Astrocyte (in vitro differentiated cells and primary cell): ENCODE data around the gene ANKDD1A. TPM values are rescaled to one million over a fixed set of nuclear protein-coding genes. Genes with fewer than 3 reads are reported as not detected.

Experiments
- DNase-seq: peaks from one replicate; pipeline ENCODE4 v3.0.0-alpha.2; 2010; ENCODE audit warnings: low read depth
- FAIRE-seq: peaks from 2 replicates; lab custom pipeline; 2011; peaks lifted over from hg19 to GRCh38; lab: Jason Lieb, UNC
- H2AFZ ChIP-seq: 2 replicates; pipeline ENCODE4 v1.6.0; 2012; ENCODE audit warnings: low read depth, low read length, inconsistent platforms
- H3K27ac ChIP-seq: 2 replicates; pipeline ENCODE4 v1.5.1; 2011; ENCODE audit warnings: low read depth, low read length, inconsistent platforms
- H3K27me3 ChIP-seq: 2 replicates; pipeline ENCODE4 v1.6.0; 2011; ENCODE audit warnings: low read length, inconsistent platforms; ENCODE audit not compliant: insufficient read depth
- H3K36me3 ChIP-seq: 2 replicates; pipeline ENCODE4 v1.5.1; 2011; ENCODE audit warnings: low read length, inconsistent platforms; ENCODE audit not compliant: insufficient read depth
- H3K4me1 ChIP-seq: 2 replicates; pipeline ENCODE4 v1.5.1; 2011; ENCODE audit warnings: low read length, inconsistent platforms; ENCODE audit not compliant: insufficient read depth
- H3K4me2 ChIP-seq: 2 replicates; pipeline ENCODE4 v1.6.0; 2012; ENCODE audit warnings: low read length, inconsistent platforms
- H3K4me3 ChIP-seq: 2 replicates; pipeline ENCODE4 v1.5.1; 2011; ENCODE audit warnings: low read depth, mild to moderate bottlenecking, low read length, inconsistent platforms; ENCODE audit not compliant: insufficient read depth
- H3K79me2 ChIP-seq: 2 replicates; pipeline ENCODE4 v1.6.0; 2012; ENCODE audit warnings: mild to moderate bottlenecking, low read length, inconsistent platforms; ENCODE audit not compliant: insufficient read depth
- H3K9ac ChIP-seq: 2 replicates; pipeline ENCODE4 v1.6.0; 2012; ENCODE audit warnings: mild to moderate bottlenecking, low read length, inconsistent platforms
- H3K9me3 ChIP-seq: 2 replicates; pipeline ENCODE4 v1.5.1; 2012; ENCODE audit warnings: low read depth, mild to moderate bottlenecking, low read length, inconsistent platforms; ENCODE audit not compliant: insufficient read depth
- H4K20me1 ChIP-seq: 2 replicates; pipeline ENCODE4 v1.6.0; 2012; ENCODE audit warnings: low read length, inconsistent platforms; ENCODE audit not compliant: insufficient read depth
- H3K27ac Mint-ChIP-seq: one replicate; pipeline ENCODE4 v1.8.0; 2021; ENCODE audit warnings: mild to moderate bottlenecking, mixed read lengths; ENCODE audit not compliant: unreplicated experiment
- H3K27me3 Mint-ChIP-seq: one replicate; pipeline ENCODE4 v1.8.0; 2021; ENCODE audit warnings: low read depth, mixed read lengths; ENCODE audit not compliant: unreplicated experiment
- H3K36me3 Mint-ChIP-seq: one replicate; pipeline ENCODE4 v1.8.0; 2021; ENCODE audit warnings: low read depth, mixed read lengths; ENCODE audit not compliant: unreplicated experiment
- H3K4me1 Mint-ChIP-seq: one replicate; pipeline ENCODE4 v1.8.0; 2021; ENCODE audit warnings: low read depth, mixed read lengths; ENCODE audit not compliant: unreplicated experiment
- H3K4me3 Mint-ChIP-seq: one replicate; pipeline ENCODE4 v1.8.0; 2021; ENCODE audit warnings: mild to moderate bottlenecking, moderate library complexity, mixed read lengths; ENCODE audit not compliant: unreplicated experiment
- H3K9me3 Mint-ChIP-seq: one replicate; pipeline ENCODE4 v1.8.0; 2021; ENCODE audit warnings: mild to moderate bottlenecking, mixed read lengths; ENCODE audit not compliant: unreplicated experiment
- EZH2 ChIP-seq: IDR thresholded peaks from 2 replicates; pipeline ENCODE4 v1.6.1; 2012; ENCODE audit warnings: mild to moderate bottlenecking, low read length, inconsistent platforms; ENCODE audit not compliant: insufficient read depth
- total RNA-seq: library from RNA; stranded (reverse); gene quantifications from 2 replicates; pipeline ENCODE4 v1.2.1, GENCODE V29; 2021
- TF ChIP-seq, protein P1 (sequence below): IDR thresholded peaks from 2 replicates; pipeline ENCODE4 v1.5.1; 2011; ENCODE audit warnings: low read depth, mild to moderate bottlenecking, inconsistent platforms, low read length, moderate library complexity; ENCODE audit not compliant: insufficient read depth

ANKDD1A gene
- total RNA-seq, 1 donor from 2014 or later = 1.6 TPM

DNA sequence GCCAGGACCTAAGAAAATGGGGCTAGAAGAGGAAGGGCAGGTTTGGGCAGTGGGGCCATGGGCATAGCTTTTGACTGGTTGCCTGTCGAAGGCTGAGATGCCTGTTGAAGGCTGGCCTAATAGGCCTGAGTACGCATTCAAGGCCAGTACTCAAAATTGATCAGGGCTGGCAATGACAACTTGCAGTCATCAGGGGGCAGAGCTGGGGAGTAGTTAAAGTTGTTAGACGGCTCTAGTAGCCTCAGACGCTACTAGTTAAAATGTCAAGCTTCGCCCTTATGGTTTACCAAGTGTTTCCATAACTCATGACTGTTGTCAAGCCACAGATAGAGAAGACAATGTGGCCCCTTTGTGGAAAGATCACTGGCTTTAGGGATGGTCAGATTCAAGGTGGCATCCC is 49.3 kb downstream of the ANKDD1A start:
- Mint-ChIP-seq H3K9me3 (no peaks in the 10 kb centered on the region), H3K36me3 (peaks cover 40% of the 10 kb centered on the region), H3K4me1 (no peaks in the 10 kb centered on the region), H3K27me3 (no peaks in the 10 kb centered on the region), H3K27ac (no peak overlapping the region), H3K4me3 (no peak overlapping the region)
- Histone ChIP-seq H3K4me3 (no peak overlapping the region), H3K9ac (no peak overlapping the region), H3K79me2 (no peaks in the 10 kb centered on the region), H3K27ac (no peak overlapping the region), H3K27me3 (no peaks in the 10 kb centered on the region), H3K4me1 (no peaks in the 10 kb centered on the region), H3K9me3 (no peaks in the 10 kb centered on the region), H2AFZ (no peak overlapping the region), H4K20me1 (no peaks in the 10 kb centered on the region), H3K4me2 (no peak overlapping the region), H3K36me3 (peaks cover 39% of the 10 kb centered on the region)
- FAIRE-seq = no peak
- no peak for TF ChIP-seq EZH2
- TF ChIP-seq, protein P1, sequence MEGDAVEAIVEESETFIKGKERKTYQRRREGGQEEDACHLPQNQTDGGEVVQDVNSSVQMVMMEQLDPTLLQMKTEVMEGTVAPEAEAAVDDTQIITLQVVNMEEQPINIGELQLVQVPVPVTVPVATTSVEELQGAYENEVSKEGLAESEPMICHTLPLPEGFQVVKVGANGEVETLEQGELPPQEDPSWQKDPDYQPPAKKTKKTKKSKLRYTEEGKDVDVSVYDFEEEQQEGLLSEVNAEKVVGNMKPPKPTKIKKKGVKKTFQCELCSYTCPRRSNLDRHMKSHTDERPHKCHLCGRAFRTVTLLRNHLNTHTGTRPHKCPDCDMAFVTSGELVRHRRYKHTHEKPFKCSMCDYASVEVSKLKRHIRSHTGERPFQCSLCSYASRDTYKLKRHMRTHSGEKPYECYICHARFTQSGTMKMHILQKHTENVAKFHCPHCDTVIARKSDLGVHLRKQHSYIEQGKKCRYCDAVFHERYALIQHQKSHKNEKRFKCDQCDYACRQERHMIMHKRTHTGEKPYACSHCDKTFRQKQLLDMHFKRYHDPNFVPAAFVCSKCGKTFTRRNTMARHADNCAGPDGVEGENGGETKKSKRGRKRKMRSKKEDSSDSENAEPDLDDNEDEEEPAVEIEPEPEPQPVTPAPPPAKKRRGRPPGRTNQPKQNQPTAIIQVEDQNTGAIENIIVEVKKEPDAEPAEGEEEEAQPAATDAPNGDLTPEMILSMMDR = no peak
- no peak for DNase-seq

DNA sequence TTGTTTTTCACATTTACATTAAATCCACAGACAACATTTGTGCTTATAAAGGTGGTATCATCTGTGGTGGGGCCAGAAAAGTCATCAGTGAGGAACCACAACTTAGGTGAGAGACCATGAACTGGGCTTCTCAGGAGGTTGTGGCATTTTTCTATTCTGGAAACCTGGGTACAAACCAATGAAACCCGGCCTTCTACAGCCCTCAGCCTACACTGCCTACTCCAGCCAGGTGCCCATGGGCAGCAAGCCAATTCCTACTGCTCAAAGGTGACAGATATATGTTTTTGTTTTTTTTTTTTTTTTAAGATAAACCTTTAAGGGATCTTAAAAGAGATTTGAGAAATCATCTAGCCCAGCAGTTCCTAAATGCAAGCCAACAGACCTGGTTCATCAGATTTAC is 57.7 kb downstream of the ANKDD1A start:
- H3K9ac ChIP-seq = no peak overlapping the region
- no peaks in the 10 kb centered on the region for H3K27me3 ChIP-seq
- FAIRE-seq (no peak), DNase-seq (no peak)
- no peak overlapping the region for H3K27ac ChIP-seq
- no peak overlapping the region for H2AFZ ChIP-seq
- Mint-ChIP-seq H3K27me3 (no peaks in the 10 kb centered on the region), H3K4me1 (no peaks in the 10 kb centered on the region), H3K27ac (no peak overlapping the region), H3K36me3 (peaks cover 15% of the 10 kb centered on the region), H3K9me3 (no peaks in the 10 kb centered on the region), H3K4me3 (no peak overlapping the region)
- peaks cover 41% of the 10 kb centered on the region for H3K36me3 ChIP-seq
- no peaks in the 10 kb centered on the region for H4K20me1 ChIP-seq
- no peak for TF ChIP-seq EZH2
- TF ChIP-seq, protein P1 = no peak
- H3K9me3 ChIP-seq = no peaks in the 10 kb centered on the region
- H3K4me3 ChIP-seq = no peak overlapping the region
- H3K79me2 ChIP-seq = no peaks in the 10 kb centered on the region
- no peak overlapping the region for H3K4me2 ChIP-seq
- H3K4me1 ChIP-seq = no peaks in the 10 kb centered on the region

DNA sequence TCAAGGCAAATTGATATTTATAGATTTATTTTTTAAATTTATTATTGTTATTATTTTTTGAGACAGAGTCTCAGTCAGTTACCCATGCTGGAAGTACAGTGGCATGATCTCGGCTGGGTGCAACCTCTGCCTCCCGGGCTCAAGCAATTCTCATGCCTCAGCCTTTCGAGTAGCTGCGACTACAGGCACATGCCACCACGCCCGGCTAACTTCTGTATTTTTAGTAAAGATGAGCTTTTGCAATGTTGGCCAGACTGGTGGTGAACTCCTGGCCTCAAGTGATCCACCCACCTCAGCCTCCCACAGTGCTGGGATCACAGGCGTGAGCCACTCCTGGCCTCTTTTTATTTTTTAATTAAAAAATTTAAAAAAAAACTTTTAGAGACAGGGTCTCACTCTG is 59.0 kb downstream of the ANKDD1A start:
- TF ChIP-seq, protein P1 = no peak
- TF ChIP-seq EZH2 = no peak
- no peak overlapping the region for H3K27ac Mint-ChIP-seq
- H4K20me1 ChIP-seq = no peaks in the 10 kb centered on the region
- peaks cover 36% of the 10 kb centered on the region for H3K36me3 ChIP-seq
- no peak overlapping the region for H3K4me3 ChIP-seq
- no peaks in the 10 kb centered on the region for H3K27me3 ChIP-seq
- H3K9ac ChIP-seq = no peak overlapping the region
- no peak overlapping the region for H2AFZ ChIP-seq
- H3K9me3 Mint-ChIP-seq = no peaks in the 10 kb centered on the region
- H3K4me3 Mint-ChIP-seq = no peak overlapping the region
- peaks cover 15% of the 10 kb centered on the region for H3K36me3 Mint-ChIP-seq
- DNase-seq (no peak), FAIRE-seq (no peak)
- no peaks in the 10 kb centered on the region for H3K79me2 ChIP-seq
- H3K27ac ChIP-seq = no peak overlapping the region
- H3K4me1 Mint-ChIP-seq = no peaks in the 10 kb centered on the region
- H3K4me2 ChIP-seq = no peak overlapping the region
- no peaks in the 10 kb centered on the region for H3K27me3 Mint-ChIP-seq
- H3K4me1 ChIP-seq = no peaks in the 10 kb centered on the region
- H3K9me3 ChIP-seq = no peaks in the 10 kb centered on the region
